Stimulated activated CD8-positive, alpha-beta memory T cell treated with anti-CD3 and anti-CD28 coated beads, Interleukin-15, amount 100 ng/mL, for 1 hour (primary cell): ENCODE measurements around the gene RNFT2.
"Not testable (repeated sequence)": the region's sequence is repeated elsewhere in the genome, so short reads cannot be mapped to it uniquely, and the experiment has no call there.

ENCODE experiments used
- DNase-seq: peaks from one replicate; pipeline ENCODE4 v3.0.0-alpha.2; 2020; ENCODE audit warnings: low read depth

RNFT2 gene

DNA sequence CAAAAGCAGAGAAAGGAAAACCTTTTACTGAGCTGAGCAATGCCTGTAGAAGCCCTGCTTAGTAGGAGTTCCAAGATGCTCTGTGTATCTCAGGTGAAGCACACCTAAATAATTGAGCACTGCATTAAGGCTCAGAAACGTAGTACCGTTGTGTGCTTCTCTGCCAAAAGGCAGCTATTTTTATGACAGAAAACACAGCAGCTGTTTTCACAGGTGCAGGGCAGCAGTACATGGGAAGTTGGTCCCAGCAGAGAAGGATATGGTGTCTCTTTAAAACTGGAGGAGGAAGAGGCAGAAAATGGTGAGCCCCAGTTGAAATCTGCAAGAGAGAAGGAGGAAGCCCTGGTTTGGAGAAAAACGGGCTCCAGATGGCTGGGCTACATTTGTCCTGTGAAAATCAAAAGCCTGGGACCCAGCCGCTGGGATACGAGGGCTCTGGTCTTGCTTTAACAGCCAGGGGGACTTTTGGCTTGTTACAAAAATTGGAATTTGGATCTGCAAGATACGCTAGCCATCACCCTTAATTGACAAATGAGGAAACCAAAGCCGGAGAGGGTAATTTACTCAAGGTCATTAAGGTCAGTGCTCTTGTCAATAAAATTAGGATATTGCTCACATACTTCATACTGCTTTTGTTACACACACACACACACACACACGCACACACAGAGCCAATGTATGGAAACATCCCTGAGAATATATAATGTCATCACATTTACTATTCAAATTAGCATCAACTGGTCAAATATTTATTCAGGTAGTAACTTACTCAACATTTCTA, 27.6 kb upstream of the RNFT2 start:
- no peak for DNase-seq

DNA sequence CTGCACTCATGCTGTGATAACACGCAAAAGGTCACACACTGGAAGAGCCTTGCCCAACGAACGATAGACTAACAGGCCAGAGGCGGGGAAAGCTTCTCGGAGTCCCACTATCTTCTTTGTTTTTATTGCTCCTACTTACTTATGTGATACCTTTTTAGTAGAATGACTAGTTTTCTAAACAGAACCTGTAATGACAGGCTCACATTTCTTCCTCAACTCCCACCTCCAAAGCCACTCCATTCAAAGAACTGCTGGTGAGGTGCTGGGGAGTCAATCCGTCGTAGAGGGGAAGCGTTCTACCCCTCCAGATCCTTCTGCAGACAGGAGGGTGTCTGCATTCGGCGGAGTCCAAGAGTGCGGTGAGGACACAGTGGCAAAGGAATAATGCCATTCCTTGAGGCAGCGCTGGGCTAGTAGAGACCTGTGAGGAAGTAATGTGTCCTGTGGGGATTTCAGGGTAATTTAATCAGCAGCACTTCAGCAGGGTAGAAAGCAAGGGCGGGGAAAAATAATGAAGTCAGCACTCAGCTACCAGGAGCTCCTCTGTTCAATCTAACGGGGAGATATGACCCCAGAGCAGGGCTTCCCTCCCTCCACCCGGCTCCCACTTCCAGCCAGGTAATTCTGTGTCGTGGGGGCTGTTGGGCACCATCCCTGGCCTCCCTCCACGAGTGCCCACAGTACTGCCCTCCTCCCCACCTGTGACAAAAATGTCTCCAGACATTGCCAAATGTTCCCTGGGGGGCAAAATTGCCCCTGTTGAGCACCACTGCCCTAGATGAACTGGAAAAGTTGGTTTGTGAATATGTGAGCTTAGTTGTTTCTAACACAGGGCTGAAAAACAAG, 25.4 kb upstream of the RNFT2 start:
- no peak for DNase-seq

DNA sequence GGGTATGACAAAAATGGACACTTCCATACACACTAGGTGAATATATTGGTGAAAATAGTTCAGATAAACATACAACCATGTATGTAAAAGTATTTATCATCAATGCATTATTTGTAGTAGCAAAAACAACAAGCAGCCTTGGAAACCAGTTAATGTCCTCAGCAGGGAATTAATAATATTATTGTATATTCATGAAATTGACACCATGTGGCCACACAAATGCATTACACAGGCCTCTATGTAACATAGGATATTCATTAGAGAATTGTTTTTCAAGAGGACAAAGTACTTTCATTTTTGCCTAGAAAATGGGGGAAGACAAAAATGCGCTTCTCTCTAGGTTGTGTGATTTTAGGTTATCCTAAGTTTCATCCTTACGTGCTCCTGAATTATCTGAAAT, 24.6 kb upstream of the RNFT2 start:
- DNase-seq: no peak

DNA sequence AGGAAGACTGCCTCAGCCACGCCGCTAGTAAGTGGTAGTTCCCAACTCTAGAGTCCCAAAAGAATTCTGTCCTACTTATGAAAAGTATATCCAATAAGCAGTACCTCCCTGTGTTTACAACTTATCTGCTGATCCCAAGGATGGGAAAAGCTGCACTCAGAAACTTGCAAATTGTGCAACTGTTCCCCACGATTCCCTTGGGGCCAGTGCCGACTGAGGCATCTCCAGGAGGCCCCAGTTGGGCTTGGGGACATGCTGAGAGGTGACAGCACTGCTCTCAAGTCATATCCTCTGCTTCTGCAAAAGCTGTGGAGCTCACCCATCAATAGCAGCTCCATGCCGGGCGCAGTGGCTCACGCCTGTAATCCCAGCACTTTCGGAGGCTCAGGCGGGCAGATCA, 23.9 kb upstream of the RNFT2 start:
- no peak for DNase-seq

DNA sequence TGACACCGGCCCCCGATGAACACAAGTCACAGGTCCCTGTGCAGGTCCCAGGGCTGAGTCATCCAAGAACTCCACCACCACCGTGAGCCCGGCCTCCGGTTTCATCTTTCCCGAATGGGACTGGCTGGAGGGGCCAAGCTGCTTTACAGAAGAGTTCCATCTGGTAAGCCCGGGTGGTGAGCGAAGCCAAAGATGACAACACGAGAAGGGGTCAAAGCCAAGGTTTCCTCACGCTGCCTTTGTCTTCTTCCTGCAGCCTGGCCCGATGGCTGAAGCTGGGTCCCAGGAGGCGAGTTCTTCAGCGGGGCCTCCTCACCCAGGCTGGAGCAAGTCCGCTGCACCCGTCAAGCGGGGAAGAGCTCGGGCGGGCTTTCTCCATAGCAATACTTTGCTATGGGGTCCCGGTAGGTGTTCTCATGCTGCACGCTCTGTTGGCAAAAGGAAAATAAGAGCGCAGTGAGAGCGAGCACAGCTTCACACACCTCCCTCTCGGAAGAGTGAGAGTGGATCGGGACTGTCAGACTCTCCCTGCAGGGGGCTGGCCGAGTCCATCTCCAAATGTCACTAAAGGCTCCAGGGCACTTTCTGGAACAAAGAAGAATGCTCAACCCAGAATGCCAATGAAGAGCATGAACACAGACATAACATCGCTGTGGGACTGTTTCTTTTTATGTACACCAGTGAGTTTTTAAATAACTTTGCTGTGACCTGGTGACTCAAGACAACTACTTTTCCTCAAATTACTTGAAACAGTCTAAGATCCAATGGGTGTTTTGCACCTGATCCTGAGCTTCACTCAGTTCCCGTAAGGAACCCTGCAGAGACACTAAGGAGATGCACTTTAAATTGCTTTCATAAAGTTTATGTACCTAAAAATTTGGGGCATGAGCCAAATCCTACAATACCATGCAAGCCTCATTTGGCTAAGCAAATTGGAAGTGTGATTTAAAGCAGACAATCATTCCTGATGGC, 20.4 kb upstream of the RNFT2 start:
- no peak for DNase-seq

DNA sequence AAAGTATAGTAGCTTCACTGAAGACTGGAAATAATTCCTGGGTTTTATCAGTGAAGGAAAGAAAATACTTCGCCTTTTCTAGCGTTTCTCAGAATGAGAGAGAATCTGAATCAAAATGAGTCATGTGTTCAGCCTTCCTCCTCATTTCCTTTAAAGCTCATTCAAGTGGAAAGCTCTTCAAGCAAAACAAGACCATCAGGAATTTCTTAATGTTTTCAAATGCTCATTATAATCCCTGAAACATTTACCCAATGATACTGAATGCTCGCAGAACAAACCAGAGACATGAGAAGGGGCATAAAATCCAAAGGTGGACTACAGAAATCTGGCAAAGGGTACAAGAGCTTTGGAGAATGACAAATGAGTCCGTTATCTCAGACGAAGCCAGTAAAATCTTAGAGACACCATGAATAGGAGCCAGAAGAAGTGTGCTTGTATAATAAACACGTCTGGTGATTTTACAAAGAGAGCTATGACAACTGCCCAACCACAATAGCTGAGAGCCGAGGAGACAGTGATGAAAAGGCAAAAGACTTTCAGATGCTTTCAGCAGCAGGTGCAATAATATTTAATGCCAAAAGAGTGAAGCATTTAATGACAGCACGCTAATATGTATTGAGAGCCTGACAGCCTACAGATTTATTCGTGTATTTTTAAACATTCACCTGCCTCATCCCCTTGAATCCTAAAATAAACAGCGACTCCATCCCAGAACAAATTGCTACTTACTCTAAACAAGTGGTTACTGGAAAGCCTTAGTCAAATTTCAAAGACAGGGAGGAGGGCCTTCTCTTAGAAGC, 19.3 kb upstream of the RNFT2 start:
- no peak for DNase-seq

DNA sequence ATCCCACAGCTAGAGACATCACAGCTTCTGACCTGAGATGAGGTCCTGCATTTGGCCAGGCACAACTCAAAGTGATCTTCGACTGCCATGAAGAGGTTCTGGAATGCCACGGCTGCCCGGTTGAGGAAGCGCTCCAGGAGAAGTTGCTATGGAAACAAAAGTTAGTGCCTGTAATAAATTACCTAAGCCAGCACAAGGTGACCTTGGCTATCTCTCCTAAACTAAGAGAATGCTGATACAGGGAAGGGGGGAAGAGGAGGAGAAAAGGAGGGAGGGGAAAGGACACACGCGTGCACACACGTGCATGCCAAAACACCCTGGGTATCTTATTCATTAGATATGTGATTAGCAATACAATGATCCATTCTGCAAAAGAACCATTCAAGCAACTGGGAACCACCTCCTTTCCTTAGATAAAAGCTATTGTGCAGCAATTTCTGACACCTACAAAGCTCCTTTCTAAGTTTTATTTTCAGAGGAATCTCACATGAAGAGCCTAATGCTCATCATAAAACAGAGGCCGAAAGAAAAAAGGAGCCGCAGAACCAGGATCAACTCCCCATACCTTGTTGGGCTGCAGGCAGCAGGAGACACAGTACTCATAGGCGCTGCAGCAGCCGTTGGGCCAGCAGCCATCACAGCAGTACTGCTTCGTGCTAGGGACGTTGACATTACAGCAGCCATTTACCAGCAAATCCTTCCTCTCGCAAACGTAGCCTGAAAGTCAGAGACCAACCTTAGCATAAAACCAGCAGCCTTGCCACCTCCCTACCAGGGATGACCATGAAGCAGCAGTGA, 18.2 kb upstream of the RNFT2 start:
- DNase-seq: no peak

DNA sequence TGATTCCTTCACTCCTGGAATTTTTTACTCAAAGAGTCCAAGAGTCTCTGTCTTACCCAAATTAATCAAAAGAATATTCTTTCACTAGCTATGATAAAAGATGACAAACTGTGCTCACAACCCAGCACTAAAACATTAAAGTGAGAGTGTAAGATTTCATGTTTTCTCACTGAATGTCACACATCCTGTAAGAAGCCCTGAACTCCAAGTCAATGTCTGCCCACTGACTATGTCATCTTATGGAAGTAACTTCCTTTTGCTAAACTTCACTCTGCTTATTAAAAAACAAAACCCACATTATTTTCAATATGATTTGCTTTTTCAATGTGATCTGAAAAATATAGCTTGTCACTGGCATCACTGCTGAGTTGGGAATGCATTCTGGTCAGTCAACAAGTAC, 15.9 kb upstream of the RNFT2 start:
- no peak for DNase-seq

DNA sequence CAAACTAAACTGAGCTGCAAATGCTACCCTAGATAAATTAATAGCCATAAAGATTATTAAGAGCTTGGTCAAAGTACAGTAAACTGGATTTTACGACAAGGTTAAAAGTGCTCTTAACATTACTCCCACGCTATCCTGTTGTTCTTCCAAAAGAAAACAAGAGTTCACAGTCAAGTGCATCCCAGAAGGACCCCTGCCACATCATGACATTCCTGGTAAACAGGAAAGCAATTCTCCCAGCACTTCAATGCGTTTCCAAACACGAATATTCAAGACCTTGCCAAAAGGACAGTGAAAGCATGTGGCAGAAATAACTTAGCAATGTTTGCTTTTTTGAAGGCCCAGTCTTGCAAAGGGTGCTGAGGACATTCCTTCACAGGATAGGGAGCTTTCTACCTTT, 11.4 kb upstream of the RNFT2 start:
- DNase-seq: no peak

DNA sequence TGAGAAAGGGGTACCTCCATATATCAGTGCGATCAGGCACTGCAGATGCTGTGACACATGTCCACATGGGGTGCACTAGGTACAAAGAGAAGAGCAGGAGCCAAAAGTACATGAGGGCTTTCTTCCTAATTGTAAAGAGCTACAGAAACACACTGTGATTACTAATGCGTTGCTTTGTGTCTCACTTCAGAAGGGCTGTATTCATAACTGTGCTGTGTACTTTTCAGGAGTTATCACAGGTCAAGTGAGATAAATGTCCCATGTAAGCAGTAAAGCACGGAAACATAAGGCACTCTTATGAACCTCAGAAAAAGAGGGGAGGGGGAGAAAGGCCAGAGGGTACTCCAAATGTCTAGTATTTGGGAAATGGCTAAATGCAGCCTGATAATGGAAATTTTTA, 10.9 kb upstream of the RNFT2 start:
- no peak for DNase-seq

DNA sequence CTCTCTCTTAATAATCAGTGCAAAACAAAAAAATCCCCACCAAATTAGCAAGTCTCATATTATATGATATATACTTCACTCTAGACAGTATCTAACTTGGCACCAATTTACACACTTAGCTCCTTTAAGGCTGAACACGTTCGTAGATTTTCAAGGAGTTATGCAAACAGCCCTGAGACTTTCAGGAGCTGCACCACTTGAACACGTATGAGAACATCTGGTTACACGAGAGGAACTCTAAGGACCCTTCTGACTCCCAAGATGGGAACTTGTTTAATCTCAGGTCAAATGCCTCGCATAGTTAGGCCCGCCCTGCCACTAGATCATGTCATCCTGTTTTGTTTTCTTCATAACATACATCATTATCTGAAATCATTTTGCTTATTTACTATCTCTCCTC, 10.2 kb upstream of the RNFT2 start:
- DNase-seq: no peak

DNA sequence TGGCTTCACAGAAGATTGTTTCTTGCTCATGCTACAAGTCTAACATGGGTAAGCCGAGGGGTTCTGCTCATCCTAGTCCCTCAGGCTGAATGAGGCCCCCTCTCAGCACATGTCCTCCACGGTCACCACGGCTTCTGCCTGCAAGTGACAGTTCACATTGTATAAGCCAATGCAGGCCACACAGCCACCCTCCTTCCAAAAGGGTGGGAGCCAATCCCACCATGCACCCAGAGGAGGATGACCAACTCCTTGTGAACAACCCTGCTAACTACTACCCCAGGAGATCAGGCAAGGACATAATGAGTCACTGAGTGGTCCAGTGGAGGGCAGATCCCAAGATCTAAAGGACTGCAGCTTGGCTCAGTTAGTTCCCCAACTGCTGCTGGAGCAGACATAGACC, 6.3 kb upstream of the RNFT2 start:
- DNase-seq: no peak

DNA sequence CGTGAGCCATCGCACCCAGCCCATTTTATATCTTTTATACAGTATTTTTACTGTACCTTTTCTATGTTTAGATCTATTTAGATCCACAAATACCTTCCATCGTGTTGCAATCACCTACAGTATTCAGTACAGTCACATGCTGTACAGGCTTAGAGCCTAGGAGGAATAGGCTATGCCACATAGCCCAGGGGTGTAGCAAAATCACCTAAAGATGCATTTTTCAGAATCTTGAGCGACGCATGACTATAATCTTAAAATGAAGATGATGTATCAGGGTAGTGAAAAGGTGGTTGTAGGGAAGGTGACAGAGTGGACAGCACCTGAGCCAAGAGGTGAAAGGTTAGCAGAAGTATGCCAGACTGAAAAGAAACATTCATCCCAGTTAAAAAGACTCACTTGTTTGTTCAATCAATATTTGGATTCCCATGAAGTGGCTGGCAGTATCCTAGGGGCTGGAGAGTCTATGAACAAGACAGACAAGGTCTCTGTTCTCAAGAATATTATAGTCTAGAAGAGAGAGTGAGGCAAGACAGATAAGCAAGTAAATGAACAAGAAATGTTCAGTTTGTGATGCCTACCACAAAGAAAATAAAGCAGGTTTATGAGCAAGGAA, 3.9 kb upstream of the RNFT2 start:
- DNase-seq: no peak

DNA sequence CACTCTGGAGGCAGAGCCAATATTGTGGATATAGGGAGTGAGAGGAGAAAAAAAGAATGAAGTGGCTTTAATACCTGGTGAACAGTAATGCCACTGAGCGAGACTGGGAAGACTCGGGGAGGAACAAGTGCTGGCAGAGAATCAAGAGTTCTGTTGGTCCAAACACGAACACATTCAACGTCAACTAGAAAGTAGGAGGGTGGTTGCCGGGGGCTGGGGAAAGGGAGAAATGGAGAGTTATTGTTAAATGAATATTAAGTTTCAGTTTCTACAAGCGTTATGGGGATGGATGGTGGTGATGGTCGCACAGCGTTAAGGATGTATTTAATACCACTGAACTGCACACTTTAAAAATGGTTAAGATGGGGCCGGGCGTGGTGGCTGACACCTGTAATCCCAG, 3.0 kb upstream of the RNFT2 start:
- DNase-seq: no peak

DNA sequence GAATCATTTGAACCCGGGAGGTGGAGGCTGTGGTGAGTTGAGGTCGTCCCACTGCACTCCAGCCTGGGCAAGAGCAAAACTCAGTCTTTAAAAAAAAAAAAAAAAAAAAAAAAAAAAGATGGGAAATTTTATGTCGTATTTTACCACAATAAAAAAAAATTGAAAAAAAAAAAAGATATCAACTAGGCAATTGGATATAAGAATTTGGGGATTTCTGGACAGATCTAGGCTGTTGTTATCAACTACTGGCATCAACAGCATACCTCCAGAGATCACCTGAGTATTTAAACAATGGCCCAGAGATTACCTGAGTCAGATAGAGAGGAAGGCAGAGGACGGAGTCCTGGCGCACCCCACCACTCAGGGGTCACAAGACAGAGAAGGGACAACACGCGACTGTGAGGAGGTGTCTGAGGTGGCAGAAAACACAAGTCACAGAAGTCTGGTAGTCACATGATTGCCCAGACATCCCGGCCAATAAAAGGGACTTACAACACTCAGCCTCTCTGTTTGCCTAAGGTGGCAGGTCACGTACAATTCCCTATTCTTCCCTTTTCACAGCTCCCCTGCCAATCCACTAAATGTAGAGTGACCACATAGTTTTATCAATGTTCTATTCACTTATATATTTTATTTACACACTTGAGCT, 2.0 kb upstream of the RNFT2 start:
- no peak for DNase-seq

DNA sequence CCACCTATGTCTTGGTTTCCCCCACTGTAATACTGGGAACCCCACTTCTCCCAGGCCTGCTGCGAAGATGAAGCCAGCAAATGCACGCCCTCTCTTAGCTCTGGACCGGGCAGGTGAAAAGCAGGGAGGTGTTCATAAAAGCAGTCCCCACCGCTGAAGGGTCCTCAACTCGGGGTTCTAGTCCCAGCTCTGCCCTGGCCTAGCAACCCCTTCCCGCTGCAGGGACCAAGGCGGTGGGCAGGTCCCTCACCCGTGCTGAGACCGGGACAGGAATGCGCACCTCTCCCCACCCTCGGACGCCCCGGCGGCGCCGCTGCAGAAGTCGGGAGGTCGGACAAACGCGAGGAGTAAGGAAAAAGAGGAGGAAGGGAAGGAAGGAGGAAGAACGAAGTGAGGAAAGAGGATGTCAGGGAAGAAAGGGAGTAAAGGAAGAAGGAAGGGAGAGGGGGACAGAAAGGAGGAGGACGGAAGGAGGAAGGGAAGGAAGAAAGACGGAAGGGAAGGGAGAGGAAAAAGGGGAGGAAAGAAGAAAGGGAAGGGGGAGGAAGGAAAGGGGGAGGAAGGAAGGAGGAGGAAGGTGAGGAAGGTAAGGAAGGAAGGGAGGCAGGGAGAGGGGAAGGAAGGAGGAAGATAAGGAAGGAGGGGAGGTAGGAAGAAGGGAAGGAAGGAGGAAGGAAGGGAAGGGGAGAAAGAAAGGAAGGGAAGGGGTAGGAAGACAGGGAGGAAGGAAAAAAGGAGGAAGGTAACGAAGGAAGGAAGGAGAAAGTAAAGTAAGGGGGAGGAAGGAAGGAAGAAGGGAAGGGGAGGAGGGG, 947 bp upstream of the RNFT2 start:
- DNase-seq: no peak

DNA sequence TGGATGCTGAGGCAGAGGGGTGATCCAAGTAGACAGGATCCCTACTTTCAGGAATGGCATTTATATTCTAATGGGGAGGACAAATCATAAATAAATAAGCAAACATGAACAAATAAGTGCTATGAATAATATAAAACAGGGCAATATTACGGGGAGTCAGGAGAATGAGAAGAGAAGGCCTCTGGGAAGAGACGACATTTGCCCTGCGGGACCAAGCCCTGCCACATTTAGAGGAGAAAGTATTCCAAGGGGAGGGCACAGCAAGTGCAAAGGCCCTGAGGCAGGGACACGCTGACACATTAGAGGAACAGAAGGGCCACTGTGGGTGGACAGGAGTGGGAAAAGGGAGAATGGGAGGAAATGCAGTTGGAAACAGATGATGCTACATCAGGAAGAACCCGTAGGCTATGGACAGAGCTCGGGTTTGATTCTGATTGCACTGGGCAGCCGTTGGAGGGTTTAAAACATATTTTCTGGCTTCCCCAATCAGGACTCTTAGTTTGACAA, 1.3 kb downstream of the RNFT2 start:
- no peak for DNase-seq

DNA sequence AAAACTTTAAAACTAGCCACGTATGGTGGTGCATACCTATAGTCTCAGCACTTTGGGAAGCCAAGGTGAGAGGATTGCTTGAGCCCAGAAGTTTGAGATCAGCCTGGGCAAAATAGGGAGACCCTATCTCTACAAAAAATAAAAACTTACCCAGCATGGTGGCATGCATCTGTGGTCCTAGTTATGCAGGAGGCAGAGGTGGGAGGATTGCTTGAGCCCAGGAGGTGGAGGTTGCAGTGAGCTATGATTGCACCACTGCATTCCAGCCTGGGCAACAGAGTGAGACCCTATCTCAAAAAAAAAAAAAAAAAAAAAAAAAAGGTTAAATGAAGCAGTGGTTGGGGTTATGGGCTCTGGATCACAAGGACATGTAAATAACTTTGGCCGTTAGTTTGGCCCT, 4.7 kb downstream of the RNFT2 start:
- not testable (repeated sequence) for DNase-seq

DNA sequence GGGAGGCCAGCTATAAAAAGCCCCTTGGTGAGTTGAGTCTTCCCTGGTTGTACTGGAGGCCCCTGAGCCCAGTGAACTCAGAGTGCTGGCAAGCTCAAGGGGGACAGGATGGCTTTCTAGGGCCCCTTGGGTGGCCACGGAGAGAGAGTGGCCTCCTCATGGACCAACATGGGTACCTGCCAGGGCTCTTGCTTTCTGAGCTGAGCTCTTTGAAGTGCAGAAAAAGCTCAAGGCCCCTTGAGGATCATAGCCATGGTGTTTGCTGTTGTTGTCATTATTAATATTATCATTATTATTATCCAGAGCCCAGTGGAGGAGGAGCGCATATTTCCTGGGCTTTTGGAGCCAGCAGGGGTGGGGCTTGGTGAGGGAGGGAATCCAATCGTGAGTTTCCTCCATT, 6.7 kb downstream of the RNFT2 start:
- no peak for DNase-seq
